Measurements from ENCODE around the gene SYTL3. TPM values are rescaled to one million over a fixed set of nuclear protein-coding genes. Genes with fewer than 3 reads are reported as not detected.

SYTL3 gene
- total and polyA plus RNA-seq, 9 of the 15 experiments (the other 6 are each of a cell fraction or from before 2014, with no cell fraction given): 0.04 to 0.46 (median 0.17) TPM; not detected in 1

GRCh38 chr6:158737710-158738615 lies 88.1 kb downstream of the SYTL3 start (continued):
- TF ChIP-seq CHD1 (IDR thresholded peaks at IDR 0.05; ENCODE audit: low read length): no peak
- no peak for TF ChIP-seq SMC3 (conservative IDR thresholded peaks at IDR 0.05; ENCODE audit: insufficient read depth, low read depth, low read length)
- no peak for TF ChIP-seq PRDM10 (IDR thresholded peaks at IDR 0.05; ENCODE audit: partially characterized antibody)
- TF ChIP-seq THRB (CRISPR knock-in tag; conservative IDR thresholded peaks at IDR 0.05): no peak
- no peak for TF ChIP-seq NKRF (IDR thresholded peaks at IDR 0.05; ENCODE audit: borderline replicate concordance)
- TF ChIP-seq ZNF133 (CRISPR knock-in tag; IDR thresholded peaks at IDR 0.05): no peak
- peak; percentile 77 for TF ChIP-seq CEBPB (tag; IDR thresholded peaks at IDR 0.05)
- no peak for TF ChIP-seq SREBF1 (IDR thresholded peaks at IDR 0.05; ENCODE audit: borderline replicate concordance, low read depth, low read length)
- no peak for TF ChIP-seq HSF4 (CRISPR knock-in tag; IDR thresholded peaks at IDR 0.05; ENCODE audit: borderline replicate concordance)
- TF ChIP-seq ETS2 (tag; IDR thresholded peaks at IDR 0.05; ENCODE audit: borderline replicate concordance, poor library complexity, severe bottlenecking): no peak

Data from K562 (cell line).